GM23338 (cell line): Measurements from ENCODE around the gene EPHB1. TPM values are rescaled to one million over a fixed set of nuclear protein-coding genes. Genes with fewer than 3 reads are reported as not detected.

ENCODE experiments used
- ATAC-seq: fragments of 200-7000 bp; cut with Tn5 transposase; 3 replicates; pipeline ENCODE4 v1.9.1; 2020
- DNase-seq: peaks from one replicate; pipeline ENCODE4 v3.0.0-alpha.2; 2015; ENCODE audit warnings: low spot score
- H2AFZ ChIP-seq: fragments of 200-600 bp; sonication (generic); 2 replicates; pipeline ENCODE4 v1.8.0; 2016; ENCODE audit warnings: antibody characterized with exemption, mild to moderate bottlenecking, moderate library complexity
- H3F3A ChIP-seq: fragments of 200-600 bp; sonication (generic); replicated peaks from 2 replicates; pipeline ENCODE4 v1.8.0; 2017; ENCODE audit warnings: antibody characterized with exemption, mixed run types, low read depth
- H3K27ac ChIP-seq: fragments of 200-600 bp; sonication (generic); 2 replicates; pipeline ENCODE4 v1.6.1; 2016; ENCODE audit warnings: low read depth
- H3K27me3 ChIP-seq: fragments of 200-600 bp; sonication (generic); 2 replicates; pipeline ENCODE4 v1.8.0; 2016; ENCODE audit warnings: mild to moderate bottlenecking, mixed run types, moderate library complexity; ENCODE audit not compliant: insufficient read depth
- H3K36me3 ChIP-seq: fragments of 200-600 bp; sonication (generic); 2 replicates; pipeline ENCODE4 v1.8.0; 2016; ENCODE audit warnings: mild to moderate bottlenecking; ENCODE audit not compliant: insufficient read depth
- H3K4me1 ChIP-seq: fragments of 200-600 bp; sonication (generic); 2 replicates; pipeline ENCODE4 v1.8.0; 2016; ENCODE audit warnings: mild to moderate bottlenecking, moderate library complexity; ENCODE audit not compliant: insufficient read depth
- H3K4me2 ChIP-seq: fragments of 200-600 bp; sonication (generic); 2 replicates; pipeline ENCODE4 v1.7.1; 2017; ENCODE audit warnings: mixed run types
- H3K4me3 ChIP-seq: fragments of 200-600 bp; sonication (generic); 2 replicates; pipeline ENCODE4 v1.6.1; 2016; ENCODE audit warnings: mixed run types
- H3K79me2 ChIP-seq: fragments of 200-600 bp; sonication (generic); replicated peaks from 2 replicates; pipeline ENCODE4 v1.8.0; 2017; ENCODE audit warnings: mild to moderate bottlenecking; ENCODE audit not compliant: insufficient read depth
- H3K9me2 ChIP-seq: fragments of 200-600 bp; sonication (generic); 2 replicates; pipeline ENCODE4 v1.8.0; 2017; ENCODE audit not compliant: insufficient read depth
- H4K20me1 ChIP-seq: fragments of 200-600 bp; sonication (generic); replicated peaks from 2 replicates; pipeline ENCODE4 v1.8.0; 2017; ENCODE audit warnings: mild to moderate bottlenecking; ENCODE audit not compliant: insufficient read depth
- H3K27ac Mint-ChIP-seq: 2 replicates; pipeline ENCODE4 v1.8.0; 2020; ENCODE audit warnings: inconsistent platforms, mild to moderate bottlenecking, moderate library complexity, mixed read lengths
- H3K27me3 Mint-ChIP-seq: 3 replicates; pipeline ENCODE4 v1.8.0; 2022; ENCODE audit warnings: low read depth, mild to moderate bottlenecking, moderate library complexity, mixed read lengths, inconsistent platforms; ENCODE audit not compliant: insufficient read depth, poor library complexity
- H3K36me3 Mint-ChIP-seq: 3 replicates; pipeline ENCODE4 v1.8.0; 2021; ENCODE audit warnings: low read depth, mild to moderate bottlenecking, inconsistent platforms, moderate library complexity, mixed read lengths
- H3K4me1 Mint-ChIP-seq: 3 replicates; pipeline ENCODE4 v1.8.0; 2020; ENCODE audit warnings: mild to moderate bottlenecking, inconsistent platforms, mixed read lengths
- H3K4me3 Mint-ChIP-seq: 3 replicates; pipeline ENCODE4 v1.8.0; 2021; ENCODE audit warnings: moderate library complexity, mild to moderate bottlenecking, inconsistent platforms, mixed read lengths
- H3K9me3 Mint-ChIP-seq: 3 replicates; pipeline ENCODE4 v1.8.0; 2020; ENCODE audit warnings: moderate library complexity, mild to moderate bottlenecking, inconsistent platforms, mixed read lengths
- CREB1 ChIP-seq: fragments of 250-450 bp; sonication (Bioruptor Pico); IDR thresholded peaks from 2 replicates; pipeline ENCODE4 v1.5.0; 2020; ENCODE audit warnings: low read depth, mild to moderate bottlenecking, moderate library complexity
- CTCF ChIP-seq, 2 experiments: fragments of 200-600 bp in 1 of 2; sonication (generic) in 1 of 2; conservative IDR thresholded peaks; 2 replicates each; pipeline versions ENCODE4 v1.5.1 to v1.6.1; 2016 to 2017; ENCODE audit warnings: antibody characterized with exemption in 2 of 2, low read depth in 2 of 2, mild to moderate bottlenecking in 2 of 2, moderate library complexity in 1 of 2
- ETS1 ChIP-seq: IDR thresholded peaks from 2 replicates; pipeline ENCODE4 v1.6.1; 2016; ENCODE audit warnings: antibody characterized with exemption
- EZH2 ChIP-seq: fragments of 200-600 bp; sonication (generic); IDR thresholded peaks from one replicate; pipeline ENCODE4 v1.8.0; 2017; ENCODE audit warnings: antibody characterized with exemption, mild to moderate bottlenecking, low read depth; ENCODE audit not compliant: unreplicated experiment
- EZH2phosphoT487 ChIP-seq: fragments of 200-600 bp; sonication (generic); IDR thresholded peaks from one replicate; pipeline ENCODE4 v1.8.1; 2018; ENCODE audit warnings: antibody characterized with exemption; ENCODE audit not compliant: unreplicated experiment
- JUNB ChIP-seq: IDR thresholded peaks from one replicate; pipeline ENCODE4 v1.6.1; 2016; ENCODE audit warnings: antibody characterized with exemption; ENCODE audit not compliant: unreplicated experiment
- NANOG ChIP-seq: IDR thresholded peaks from 2 replicates; pipeline ENCODE4 v1.6.1; 2016; ENCODE audit warnings: antibody characterized with exemption, borderline replicate concordance
- POLR2AphosphoS5 ChIP-seq: IDR thresholded peaks from 2 replicates; pipeline ENCODE4 v1.6.1; 2016; ENCODE audit warnings: antibody characterized with exemption, low read depth
- REST ChIP-seq: IDR thresholded peaks from one replicate; pipeline ENCODE4 v1.6.1; 2018; ENCODE audit warnings: antibody characterized with exemption; ENCODE audit not compliant: unreplicated experiment
- STAT1 ChIP-seq: IDR thresholded peaks from one replicate; pipeline ENCODE4 v1.6.1; 2016; ENCODE audit warnings: antibody characterized with exemption; ENCODE audit not compliant: unreplicated experiment
- ZNF114 ChIP-seq: fragments of 250-450 bp; sonication (Bioruptor Pico); IDR thresholded peaks from 2 replicates; pipeline ENCODE4 v1.5.0; 2020; ENCODE audit warnings: mild to moderate bottlenecking, moderate library complexity
- ZNF331 ChIP-seq: fragments of 250-450 bp; sonication (Bioruptor Pico); IDR thresholded peaks from 2 replicates; pipeline ENCODE4 v1.5.0; 2020; ENCODE audit warnings: low read depth, mild to moderate bottlenecking, moderate library complexity
- ZNF462 ChIP-seq: fragments of 250-450 bp; sonication (Bioruptor Pico); IDR thresholded peaks from 2 replicates; pipeline ENCODE4 v1.5.0; 2020; ENCODE audit warnings: mild to moderate bottlenecking, moderate library complexity
- polyA plus RNA-seq: library from polyadenylated mRNA; unstranded; fragments of >200 nt; fragmentation: Nextera tagmentation; extraction: Ambion mirVana; gene quantifications from 2 replicates; pipeline ENCODE4 v1.2.1, GENCODE V29; 2016
- total RNA-seq: library from RNA; depleted of rRNA; stranded (reverse); fragments of >200 nt; shearing (Covaris generic); gene quantifications from 2 replicates; pipeline ENCODE4 v1.2.3, GENCODE V29; 2014

Gene EPHB1
- total and polyA plus RNA-seq, 2 experiments from 2014 or later: 2.7 to 5.2 TPM

- DNase-seq: no peak
- Mint-ChIP-seq H3K36me3 (no peaks in the 10 kb centered on the region), H3K27ac (no peak overlapping the region), H3K4me3 (no peak overlapping the region), H3K4me1 (peaks cover 28% of the 10 kb centered on the region), H3K27me3 (peaks cover 8% of the 10 kb centered on the region), H3K9me3 (no peaks in the 10 kb centered on the region; the same call in 2 of the 3 replicates)
- Histone ChIP-seq H3K4me1 (peaks cover 6% of the 10 kb centered on the region), H3K36me3 (no peaks in the 10 kb centered on the region), H3K79me2 (no peaks in the 10 kb centered on the region), H3K4me3 (no peak overlapping the region), H3K9me2 (peaks cover 33% of the 10 kb centered on the region; the same call in 1 of the 2 replicates), H3F3A (no peaks in the 10 kb centered on the region), H2AFZ (no peak overlapping the region), H4K20me1 (no peaks in the 10 kb centered on the region), H3K27ac (no peak overlapping the region), H3K27me3 (no peaks in the 10 kb centered on the region), H3K4me2 (no peak overlapping the region)
- no peak for ATAC-seq
- no peak for TF ChIP-seq JUNB
- TF ChIP-seq NANOG: no peak
- no peak for TF ChIP-seq STAT1
- no peak for TF ChIP-seq EZH2
- TF ChIP-seq ZNF331: no peak
- no peak for TF ChIP-seq EZH2phosphoT487
- TF ChIP-seq ZNF114 (CRISPR knock-in tag): no peak
- TF ChIP-seq CREB1 (CRISPR knock-in tag): no peak
- TF ChIP-seq REST: no peak
- no peak for TF ChIP-seq ZNF462 (CRISPR knock-in tag)
- no peak for TF ChIP-seq ETS1
- TF ChIP-seq POLR2AphosphoS5: no peak
- no peak for TF ChIP-seq CTCF (conservative IDR thresholded peaks at IDR 0.05; ENCODE audit: low read depth in 2 of 2)
These were observed 472.4 kb downstream of the EPHB1 start for GRCh38 chr3:135267487-135267886.
